Ovary (tissue), 9 donors: ENCODE data around the gene CCDC73. TPM values are rescaled to one million over a fixed set of nuclear protein-coding genes. Genes with fewer than 3 reads are reported as not detected.
"Not testable (repeated sequence)": the region's sequence is repeated elsewhere in the genome, so short reads cannot be mapped to it uniquely, and the experiment has no call there.

Source experiments
- DNase-seq, 5 donors: peaks; one replicate each; pipeline ENCODE4 v3.0.0-alpha.2; 2019 to 2020
- H3K27ac ChIP-seq, 2 donors: fragments of 200-600 bp; one replicate each; pipeline versions ENCODE4 v1.5.1 to v1.8.0; 2019 to 2022
- H3K27me3 ChIP-seq: fragments of 200-600 bp; one replicate; pipeline ENCODE4 v1.8.0; 2022
- H3K36me3 ChIP-seq: fragments of 200-600 bp; sonication (generic); one replicate; pipeline ENCODE4 v1.5.1; 2019
- H3K4me1 ChIP-seq: one replicate; pipeline ENCODE4 v1.8.1; 2013; ENCODE audit warnings: mild to moderate bottlenecking, moderate library complexity; ENCODE audit not compliant: insufficient read depth
- H3K4me3 ChIP-seq: fragments of 200-600 bp; sonication (generic); one replicate; pipeline ENCODE4 v1.5.1; 2017
- H3K9me3 ChIP-seq, 2 donors: fragments of 200-600 bp in 1 of 2; sonication (generic) in 1 of 2; one replicate each; pipeline versions ENCODE4 v1.5.1 to v1.8.1; 2013 to 2019; ENCODE audit warnings: mild to moderate bottlenecking in 1 of 2, moderate library complexity in 1 of 2
- EP300 ChIP-seq: sonication (generic); formaldehyde crosslinking; IDR thresholded peaks from one replicate; pipeline ENCODE4 v1.6.1; 2017; ENCODE audit warnings: antibody characterized with exemption
- POLR2A ChIP-seq: fragments of 450-650 bp; IDR thresholded peaks from one replicate; pipeline ENCODE4 v1.6.1; 2017; ENCODE audit warnings: antibody characterized with exemption, mild to moderate bottlenecking, moderate library complexity
- WGBS, 3 donors: extraction: QIAGEN DNeasy Blood & Tissue Kit in 1 of 3; methylation state at CpG; one replicate each; pipeline versions ENCODE4 v1.1.5 to v1.1.7; 2013 to 2017; 5-methylcytosine and 5-hydroxymethylcytosine counted together
- intact Hi-C, 4 donors: fragments of 100-400 bp; cut with DNase I; formaldehyde crosslinking; loops; one replicate each; pipeline versions ENCODE4 v1.11.0 to v1.15.1; 2022 to 2023
- polyA plus RNA-seq, 2 donors: library from polyadenylated mRNA; stranded (reverse); fragments of 200-250 nt in 1 of 2; fragments of 350-450 nt in 1 of 2; fragmentation: Illumina TruSeq in 1 of 2; extraction: RNeasy Lipid Tissue Mini Kit (QIAGEN cat#74804) in 1 of 2; gene quantifications; one replicate each; pipeline ENCODE4 v1.2.3, GENCODE V29; 2013 to 2014
- total RNA-seq, 7 donors: library from RNA; depleted of rRNA in 2 of 7; stranded (reverse); fragments of >200 nt in 2 of 7; fragmentation: NEBNext Ultra II Directional in 3 of 7; extraction: Animal tissue kit (Norgen Biotek cat#: 25700) in 3 of 7; gene quantifications; one replicate each; pipeline versions ENCODE4 v1.1.0 to v1.2.4, GENCODE V29; 2016 to 2023
- TF ChIP-seq, protein P1 (sequence below), 3 donors: fragments of 450-650 bp in 2 of 3; fragments of 200-600 bp in 1 of 3; IDR thresholded peaks; one replicate each; pipeline versions ENCODE4 v1.5.1 to v1.8.0; 2016 to 2022; ENCODE audit warnings: antibody characterized with exemption in 3 of 3, mild to moderate bottlenecking in 1 of 3
- donor health status: DM: no; HTN: no; CAD: no; lungs with moderate emphysema.
- donor health status: DM: no; HTN: no; CAD: no.
- donor health status: Bipolar disorder and iron deficiency.
- donor health status: DM: yes; HTN: yes; CAD: no.
- donor health status: DM: no; HTN: no; CAD: no.
- donor health status: DM: yes; HTN: yes; CAD: no.

Gene CCDC73
- total and polyA plus RNA-seq, 9 donors = 0.23 to 1.6 (median 0.98) TPM

DNA sequence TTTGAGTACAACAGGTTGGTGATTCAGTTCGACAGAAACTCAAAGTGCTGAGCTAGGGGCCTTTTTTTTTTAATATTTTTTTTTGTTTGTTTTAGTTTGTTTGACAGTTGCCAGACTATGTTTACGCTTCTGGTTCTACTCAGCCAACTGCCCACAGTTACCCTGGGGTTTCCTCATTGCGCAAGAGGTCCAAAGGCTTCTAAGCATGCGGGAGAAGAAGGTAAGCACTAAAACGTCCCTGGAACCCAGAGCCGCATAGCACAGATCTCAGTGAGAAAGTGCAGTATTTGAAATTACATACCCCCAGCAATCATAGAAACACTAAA is 35.9 kb upstream of the CCDC73 start:
- Histone ChIP-seq H3K9me3 (no peaks in the 10 kb centered on the region), H3K4me1 (no peaks in the 10 kb centered on the region), H3K36me3 (no peaks in the 10 kb centered on the region), H3K27ac (no peak overlapping the region), H3K27me3 (no peaks in the 10 kb centered on the region), H3K4me3 (peak overlapping the region; percentile 43)
- no peak for TF ChIP-seq EP300
- DNase-seq = no peak
- 39 to 48% (median 42%) methylated on average over 6 of the region's 6 CpGs for WGBS, 3 donors
- intact Hi-C loops = loop anchor here in 1 of 4 donors (10.0 kb wide), 1 partner anchor 744 kb away; no protein-coding TSS in a partner anchor

DNA sequence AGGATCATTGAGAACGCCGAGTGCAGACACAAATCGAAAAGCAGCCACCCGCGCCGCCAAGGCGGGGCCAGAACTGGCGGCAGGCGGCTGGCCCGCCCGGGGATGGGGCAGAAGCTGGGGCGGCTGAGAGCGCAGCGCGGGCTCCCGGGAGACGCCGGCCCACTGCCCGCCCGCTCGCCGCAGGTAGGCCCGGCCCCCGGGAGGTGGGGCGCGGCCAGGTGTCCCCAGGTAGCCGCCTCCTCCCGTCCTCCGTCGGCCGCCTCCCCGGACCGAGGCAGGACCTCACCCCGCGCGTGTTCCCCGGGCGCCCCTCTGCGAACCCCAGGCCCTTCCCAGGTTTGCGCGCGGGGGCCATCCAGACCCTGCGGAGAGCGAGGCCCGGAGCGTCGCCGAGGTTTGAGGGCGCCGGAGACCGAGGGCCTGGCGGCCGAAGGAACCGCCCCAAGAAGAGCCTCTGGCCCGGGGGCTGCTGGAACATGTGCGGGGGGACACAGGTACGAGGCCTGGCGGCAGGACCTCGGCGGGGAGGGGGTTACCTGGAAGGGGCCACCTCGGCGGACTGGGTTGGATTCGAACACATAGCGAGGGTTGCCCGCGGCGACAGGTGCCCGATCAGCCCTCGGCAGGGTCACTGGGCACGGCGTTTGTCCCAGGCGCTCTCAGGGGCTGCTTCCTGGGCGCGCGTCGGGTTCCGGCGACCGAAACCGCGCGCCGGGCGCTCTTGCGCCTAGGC is 35.4 kb upstream of the CCDC73 start, which contains the start of gene PRRG4:
PRRG4 (plus strand) TSS at position 248 of the 733 bp plus-strand sequence. CDS start 603 bp downstream, outside the sequence.
- H3K9me3 ChIP-seq = no peaks in the 10 kb centered on the region
- peak within 1 kb of the TSS; percentile 43 for H3K4me3 ChIP-seq
- TF ChIP-seq EP300 = no peak
- no peak for TF ChIP-seq POLR2A
- TF ChIP-seq, protein P1, sequence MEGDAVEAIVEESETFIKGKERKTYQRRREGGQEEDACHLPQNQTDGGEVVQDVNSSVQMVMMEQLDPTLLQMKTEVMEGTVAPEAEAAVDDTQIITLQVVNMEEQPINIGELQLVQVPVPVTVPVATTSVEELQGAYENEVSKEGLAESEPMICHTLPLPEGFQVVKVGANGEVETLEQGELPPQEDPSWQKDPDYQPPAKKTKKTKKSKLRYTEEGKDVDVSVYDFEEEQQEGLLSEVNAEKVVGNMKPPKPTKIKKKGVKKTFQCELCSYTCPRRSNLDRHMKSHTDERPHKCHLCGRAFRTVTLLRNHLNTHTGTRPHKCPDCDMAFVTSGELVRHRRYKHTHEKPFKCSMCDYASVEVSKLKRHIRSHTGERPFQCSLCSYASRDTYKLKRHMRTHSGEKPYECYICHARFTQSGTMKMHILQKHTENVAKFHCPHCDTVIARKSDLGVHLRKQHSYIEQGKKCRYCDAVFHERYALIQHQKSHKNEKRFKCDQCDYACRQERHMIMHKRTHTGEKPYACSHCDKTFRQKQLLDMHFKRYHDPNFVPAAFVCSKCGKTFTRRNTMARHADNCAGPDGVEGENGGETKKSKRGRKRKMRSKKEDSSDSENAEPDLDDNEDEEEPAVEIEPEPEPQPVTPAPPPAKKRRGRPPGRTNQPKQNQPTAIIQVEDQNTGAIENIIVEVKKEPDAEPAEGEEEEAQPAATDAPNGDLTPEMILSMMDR (IDR thresholded peaks at IDR 0.05) = no peak
- DNase-seq = peak in 4 of 5 donors; percentile 18 to 57 (median 26)
- H3K27ac ChIP-seq = no peak within 1 kb of the TSS
- no peaks in the 10 kb centered on the region for H3K36me3 ChIP-seq
- H3K27me3 ChIP-seq = no peaks in the 10 kb centered on the region
- H3K4me1 ChIP-seq = no peaks in the 10 kb centered on the region
- WGBS, 3 donors = 4 to 9% (median 7%) methylated on average over 55 to 85 of the region's 85 CpGs
- intact Hi-C loops = loop anchor here in 1 of 4 donors (10.0 kb wide), 1 partner anchor 745 kb away; no protein-coding TSS in a partner anchor

DNA sequence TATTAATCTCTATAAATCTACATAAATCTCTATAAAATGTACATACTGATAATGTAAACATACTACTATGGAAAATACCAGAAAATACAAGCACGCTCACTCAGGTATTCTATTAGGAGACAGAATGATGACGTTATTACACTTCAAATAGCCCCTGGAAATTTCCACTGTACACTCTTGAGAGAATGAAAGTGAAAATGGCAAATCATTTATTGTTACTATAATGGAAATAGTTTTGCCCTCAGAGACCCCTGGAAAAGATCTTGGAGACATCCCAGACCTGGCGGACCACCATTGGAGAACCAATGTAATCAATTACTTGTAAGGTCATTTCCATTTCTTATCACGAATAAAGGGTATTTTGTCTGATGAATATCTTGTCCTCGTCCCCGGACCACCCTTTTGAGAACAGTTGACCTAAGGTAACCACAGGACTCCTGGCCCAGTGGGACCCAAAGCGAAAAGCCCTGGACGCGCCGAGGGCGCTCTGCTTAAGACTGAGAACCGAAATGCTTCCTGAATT is 34.8 kb upstream of the CCDC73 start:
- TF ChIP-seq, protein P1 (IDR thresholded peaks at IDR 0.05) = no peak
- no peak for TF ChIP-seq POLR2A
- TF ChIP-seq EP300 = no peak
- Histone ChIP-seq H3K27me3 (no peaks in the 10 kb centered on the region), H3K27ac (no peak overlapping the region), H3K9me3 (no peaks in the 10 kb centered on the region), H3K4me1 (no peaks in the 10 kb centered on the region), H3K36me3 (no peaks in the 10 kb centered on the region), H3K4me3 (peak overlapping the region; percentile 43)
- 4 to 6% (median 4%) methylated on average over 12 of the region's 12 CpGs for WGBS, 3 donors
- intact Hi-C loops = no loop called here
- DNase-seq = no peak

DNA sequence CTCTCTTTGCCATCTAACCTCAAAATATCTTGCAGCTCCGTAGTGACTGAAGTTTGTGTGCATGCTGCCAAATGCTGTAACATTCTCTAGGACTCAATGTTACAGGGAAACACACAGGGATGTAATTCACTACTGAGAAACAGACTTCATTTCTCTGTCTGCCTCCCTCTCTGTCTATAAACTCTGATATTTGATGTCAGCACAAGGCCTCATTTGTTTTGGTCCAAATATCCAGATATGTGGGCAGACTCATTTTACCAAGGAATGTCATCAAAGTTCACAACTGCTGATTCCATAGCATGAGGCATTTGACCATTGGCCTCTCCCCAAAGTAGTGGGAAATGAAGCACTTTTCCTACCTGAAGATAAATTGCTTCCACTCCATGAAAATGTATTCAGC is 32.8 kb upstream of the CCDC73 start:
- Histone ChIP-seq H3K4me3 (no peak overlapping the region), H3K27ac (no peak overlapping the region), H3K9me3 (no peaks in the 10 kb centered on the region), H3K36me3 (no peaks in the 10 kb centered on the region), H3K4me1 (no peaks in the 10 kb centered on the region), H3K27me3 (no peaks in the 10 kb centered on the region)
- 60 to 79% (median 74%) methylated on average over 1 of the region's 1 CpG for WGBS, 3 donors
- TF ChIP-seq EP300 (no peak), POLR2A (no peak)
- TF ChIP-seq, protein P1 (IDR thresholded peaks at IDR 0.05) = no peak
- intact Hi-C loops = no loop called here
- no peak for DNase-seq

DNA sequence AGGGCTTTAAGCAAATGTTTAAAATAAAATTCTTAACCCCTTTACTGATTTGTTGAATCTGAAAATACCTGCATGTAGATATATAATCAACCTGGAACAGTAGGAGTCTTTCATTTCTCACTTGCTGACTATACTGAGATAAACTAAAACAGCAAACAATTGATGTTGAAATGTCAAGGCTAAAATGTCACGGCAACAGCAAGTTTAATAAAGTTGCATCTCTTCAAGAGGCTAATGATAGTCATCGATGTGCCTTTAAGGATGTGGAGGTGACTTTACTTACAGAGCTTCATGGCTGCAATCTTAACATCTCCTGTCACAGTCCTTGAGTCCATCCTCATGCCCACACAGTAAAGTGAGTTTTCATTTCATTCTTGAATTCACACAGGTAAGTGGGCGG is 31.7 kb upstream of the CCDC73 start:
- TF ChIP-seq, protein P1 (IDR thresholded peaks at IDR 0.05) = no peak
- TF ChIP-seq EP300 (no peak), POLR2A (no peak)
- no peaks in the 10 kb centered on the region for H3K36me3 ChIP-seq
- no peaks in the 10 kb centered on the region for H3K27me3 ChIP-seq
- 52 to 70% (median 55%) methylated on average over 3 of the region's 3 CpGs for WGBS, 3 donors
- no peak overlapping the region for H3K4me3 ChIP-seq
- no peak overlapping the region for H3K27ac ChIP-seq
- H3K9me3 ChIP-seq = no peaks in the 10 kb centered on the region
- DNase-seq = no peak
- intact Hi-C loops = no loop called here
- no peaks in the 10 kb centered on the region for H3K4me1 ChIP-seq

DNA sequence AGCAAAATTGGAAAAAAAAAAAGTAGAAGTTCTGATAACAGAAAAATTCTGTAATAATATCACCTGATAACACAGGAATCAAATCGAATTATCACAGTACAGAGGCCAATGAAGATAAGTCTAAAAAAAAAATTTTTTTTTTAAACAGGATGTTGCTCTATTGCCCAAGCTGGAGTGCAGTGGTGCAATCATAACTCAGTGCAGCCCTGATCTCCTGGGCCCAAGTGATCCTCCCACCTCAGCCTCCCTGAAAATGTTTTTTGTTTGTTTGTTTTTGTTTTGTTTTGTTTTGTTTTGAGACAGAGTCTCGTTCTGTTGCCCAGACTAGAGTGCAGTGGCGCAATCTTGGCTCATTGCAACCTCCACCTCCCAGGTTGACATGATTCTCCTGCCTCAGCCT is 29.2 kb upstream of the CCDC73 start:
- H3K9me3 ChIP-seq, DNase-seq, H3K4me3 ChIP-seq, H3K27me3 ChIP-seq, H3K4me1 ChIP-seq, H3K36me3 ChIP-seq, H3K27ac ChIP-seq, intact Hi-C loops: not testable (repeated sequence)
- 76 to 85% (median 81%) methylated on average over 3 of the region's 3 CpGs for WGBS, 3 donors
